Muscle layer of duodenum (tissue), 2 donors: Measurements from ENCODE around the gene ZNF783.

ENCODE experiments used
- H3K27ac ChIP-seq: one replicate; pipeline ENCODE4 v1.7.0; 2013; ENCODE audit warnings: mild to moderate bottlenecking, low read length
- H3K27me3 ChIP-seq: one replicate; pipeline ENCODE4 v1.7.0; 2013; ENCODE audit warnings: low read depth, mild to moderate bottlenecking, control low read depth, low read length
- H3K36me3 ChIP-seq, 2 donors: one replicate each; pipeline ENCODE4 v1.7.0; 2013; ENCODE audit warnings: low read length in 2 of 2, control low read depth in 1 of 2, mild to moderate bottlenecking in 1 of 2; ENCODE audit not compliant: insufficient read depth in 2 of 2, control insufficient read depth in 1 of 2
- H3K4me1 ChIP-seq, 2 donors: one replicate each; pipeline ENCODE4 v1.7.0; 2013; ENCODE audit warnings: low read length in 2 of 2, mild to moderate bottlenecking in 2 of 2, control low read depth in 1 of 2, moderate library complexity in 1 of 2; ENCODE audit not compliant: insufficient read depth in 2 of 2, control insufficient read depth in 1 of 2
- H3K4me3 ChIP-seq, 2 donors: one replicate each; pipeline ENCODE4 v1.7.0; 2013; ENCODE audit warnings: low read length in 2 of 2, low read depth in 1 of 2, mild to moderate bottlenecking in 1 of 2
- H3K9me3 ChIP-seq, 2 donors: one replicate each; pipeline ENCODE4 v1.7.0; 2013; ENCODE audit warnings: low read length in 2 of 2, control low read depth in 1 of 2, mild to moderate bottlenecking in 1 of 2; ENCODE audit not compliant: control insufficient read depth in 1 of 2
- donor health status: healthy.

The ZNF783 gene

DNA sequence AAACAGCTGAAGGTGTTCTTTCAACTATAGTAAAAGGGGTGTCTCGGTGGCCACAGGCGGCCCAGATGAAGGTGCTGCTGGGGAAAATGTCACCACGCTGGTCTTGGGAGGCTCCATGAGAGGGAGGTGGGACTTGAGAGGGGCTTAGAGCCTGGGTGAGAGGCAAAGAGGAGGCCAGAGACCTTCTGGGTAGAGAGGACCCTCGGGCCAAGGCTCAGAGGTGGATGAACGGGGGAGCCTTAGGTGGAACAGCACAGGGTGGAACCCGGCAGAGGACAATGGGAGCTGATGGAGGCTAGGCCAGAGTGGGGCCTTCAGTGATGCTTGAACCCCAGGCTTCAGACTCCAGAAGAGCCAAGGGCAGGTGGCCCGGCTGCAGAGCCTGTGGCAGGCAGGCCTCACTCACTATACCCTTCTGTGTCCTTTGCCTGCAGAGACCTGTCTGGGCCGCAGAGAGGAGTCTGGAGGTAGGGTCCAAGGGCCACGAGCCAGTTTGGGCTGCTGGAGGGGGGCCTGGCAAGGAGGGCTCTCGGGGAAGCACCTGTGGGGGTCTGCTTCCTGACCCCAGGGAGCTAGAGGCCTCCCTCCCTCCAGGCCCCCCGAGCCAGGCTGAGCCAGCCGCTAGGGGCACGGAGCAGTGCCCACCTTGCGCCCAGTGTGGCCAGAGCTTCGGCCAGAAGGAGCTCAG lies 32.1 kb downstream of the ZNF783 start:
- Histone ChIP-seq H3K27me3 (no peaks in the 10 kb centered on the region), H3K4me3 (no peak overlapping the region), H3K36me3 (peaks cover 0 to 46% of the 10 kb centered on the region in 2 donors), H3K4me1 (no peaks in the 10 kb centered on the region), H3K27ac (no peak overlapping the region), H3K9me3 (no peaks in the 10 kb centered on the region)

DNA sequence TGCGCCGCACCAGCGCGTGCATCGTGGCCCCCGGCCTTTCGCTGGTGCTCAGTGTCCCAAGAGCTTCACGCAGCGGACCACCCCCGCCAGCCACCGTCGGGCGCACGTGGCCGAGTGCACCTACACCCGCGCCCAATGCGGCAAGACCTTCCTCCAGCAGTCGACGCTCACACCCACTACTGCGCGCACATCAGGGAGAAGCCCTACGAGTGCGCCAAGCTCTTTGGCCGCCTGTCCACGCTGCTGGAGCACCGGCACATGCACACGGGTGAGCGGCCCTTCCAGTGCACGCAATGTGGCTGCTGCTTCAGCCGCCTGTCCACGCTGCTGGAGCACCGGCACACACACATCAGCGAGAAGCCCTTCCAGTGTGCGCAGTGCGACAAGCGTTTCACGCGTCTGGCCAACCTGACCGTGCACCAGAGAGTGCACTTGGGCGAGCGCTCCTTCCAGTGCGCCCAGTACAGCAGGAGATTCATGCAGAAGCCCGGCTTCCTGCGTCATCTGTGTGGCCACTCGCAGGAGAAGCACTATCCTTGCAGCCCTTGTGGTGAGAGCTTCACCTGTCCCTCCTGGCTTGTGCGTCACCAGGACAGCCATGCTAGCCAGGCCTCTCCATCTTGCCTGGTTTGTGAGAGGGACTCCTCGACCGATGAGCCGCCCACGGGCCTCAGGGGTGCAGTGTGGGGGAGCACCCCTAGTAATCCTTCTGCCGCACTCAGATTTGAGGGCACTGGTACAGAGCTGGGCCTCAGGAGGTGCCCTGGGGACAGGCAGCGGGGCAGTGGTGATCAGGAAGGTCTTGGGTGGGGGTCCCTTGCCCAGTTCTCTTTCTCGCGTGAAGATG lies 32.9 kb downstream of the ZNF783 start:
- Histone ChIP-seq H3K27ac (no peak overlapping the region), H3K36me3 (peaks cover 0 to 39% of the 10 kb centered on the region in 2 donors), H3K27me3 (no peaks in the 10 kb centered on the region), H3K4me1 (no peaks in the 10 kb centered on the region), H3K4me3 (no peak overlapping the region), H3K9me3 (no peaks in the 10 kb centered on the region)

DNA sequence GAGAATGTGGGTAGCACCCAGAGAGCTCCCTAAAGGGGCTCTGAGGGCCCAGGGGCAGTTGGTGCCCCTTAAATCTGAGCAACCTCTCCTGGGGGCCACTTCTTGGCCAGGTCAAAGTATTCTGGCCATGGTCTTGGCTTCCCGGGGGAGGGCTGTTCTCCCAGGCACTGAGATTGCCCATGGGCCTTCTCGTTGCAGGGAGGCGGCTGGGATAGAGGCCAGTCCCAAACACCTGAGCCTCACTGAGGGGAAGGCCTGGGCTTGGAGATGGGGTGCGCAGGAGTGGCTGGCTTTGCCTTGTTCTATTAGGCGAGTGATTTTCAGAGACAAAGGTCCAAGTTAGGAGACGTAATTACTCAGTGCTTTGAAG lies 33.5 kb downstream of the ZNF783 start:
- H3K36me3 ChIP-seq = peaks cover 0 to 35% of the 10 kb centered on the region in 2 donors
- H3K27me3 ChIP-seq = no peaks in the 10 kb centered on the region
- no peaks in the 10 kb centered on the region for H3K4me1 ChIP-seq
- no peak overlapping the region for H3K27ac ChIP-seq
- no peaks in the 10 kb centered on the region for H3K9me3 ChIP-seq
- no peak overlapping the region for H3K4me3 ChIP-seq

DNA sequence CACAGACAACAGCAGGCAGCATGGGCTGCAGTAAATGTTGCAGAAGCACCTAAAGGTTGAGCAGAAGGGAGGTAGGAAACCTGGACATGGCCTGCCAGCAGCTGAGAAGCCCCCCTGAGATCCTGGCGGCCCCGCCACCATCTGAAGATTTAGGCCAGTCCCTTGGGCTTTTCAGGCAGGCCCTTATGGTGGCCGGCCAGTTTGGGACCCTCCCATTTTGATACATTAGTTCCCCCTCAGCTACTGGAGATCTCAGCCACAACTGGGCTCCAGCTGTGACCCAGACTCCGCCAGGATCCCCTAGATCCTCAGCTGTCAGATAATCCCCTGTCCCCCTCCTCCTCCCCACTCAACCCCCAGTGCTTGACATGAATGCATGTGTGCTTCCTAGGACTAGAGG lies 34.4 kb downstream of the ZNF783 start:
- no peak overlapping the region for H3K27ac ChIP-seq
- H3K4me1 ChIP-seq = no peaks in the 10 kb centered on the region
- no peaks in the 10 kb centered on the region for H3K27me3 ChIP-seq
- H3K4me3 ChIP-seq = no peak overlapping the region
- peaks cover 0 to 35% of the 10 kb centered on the region in 2 donors for H3K36me3 ChIP-seq
- H3K9me3 ChIP-seq = no peaks in the 10 kb centered on the region

DNA sequence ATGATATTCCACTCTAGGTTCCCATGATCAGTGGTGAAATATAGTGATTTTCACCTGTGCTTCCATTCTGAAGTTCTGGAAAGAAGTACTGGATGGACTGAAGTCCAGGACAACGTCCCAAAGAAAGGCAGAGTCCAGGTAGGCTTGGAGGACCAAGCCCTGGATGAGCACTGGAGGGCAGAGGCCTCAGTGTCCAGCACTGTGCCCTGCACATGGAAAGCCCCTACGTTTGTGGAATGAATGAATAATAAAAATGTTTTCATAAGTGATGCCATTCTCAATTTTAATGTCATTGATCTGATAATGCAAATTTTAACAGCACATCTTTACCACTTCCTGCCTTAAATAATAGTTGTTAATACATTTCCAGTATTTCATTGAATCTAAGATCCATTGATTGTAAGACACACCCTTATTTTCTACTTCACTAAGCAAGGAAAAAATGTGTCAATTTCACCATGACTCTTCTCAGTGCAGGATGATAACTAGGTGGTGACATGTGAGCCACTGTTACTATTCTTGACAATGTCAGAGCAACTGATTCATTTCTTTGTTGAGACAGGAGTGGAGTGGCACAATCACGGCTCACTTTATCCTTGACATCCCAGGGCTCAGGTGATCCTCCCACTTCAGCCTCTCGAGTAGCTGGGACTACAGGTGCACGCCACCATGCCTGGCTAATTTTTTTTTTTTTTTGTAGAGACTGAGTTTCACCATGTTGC lies 35.2 kb downstream of the ZNF783 start:
- Histone ChIP-seq H3K27me3 (no peaks in the 10 kb centered on the region), H3K36me3 (peaks cover 0 to 31% of the 10 kb centered on the region in 2 donors), H3K9me3 (no peaks in the 10 kb centered on the region), H3K27ac (no peak overlapping the region), H3K4me1 (no peaks in the 10 kb centered on the region), H3K4me3 (no peak overlapping the region)

DNA sequence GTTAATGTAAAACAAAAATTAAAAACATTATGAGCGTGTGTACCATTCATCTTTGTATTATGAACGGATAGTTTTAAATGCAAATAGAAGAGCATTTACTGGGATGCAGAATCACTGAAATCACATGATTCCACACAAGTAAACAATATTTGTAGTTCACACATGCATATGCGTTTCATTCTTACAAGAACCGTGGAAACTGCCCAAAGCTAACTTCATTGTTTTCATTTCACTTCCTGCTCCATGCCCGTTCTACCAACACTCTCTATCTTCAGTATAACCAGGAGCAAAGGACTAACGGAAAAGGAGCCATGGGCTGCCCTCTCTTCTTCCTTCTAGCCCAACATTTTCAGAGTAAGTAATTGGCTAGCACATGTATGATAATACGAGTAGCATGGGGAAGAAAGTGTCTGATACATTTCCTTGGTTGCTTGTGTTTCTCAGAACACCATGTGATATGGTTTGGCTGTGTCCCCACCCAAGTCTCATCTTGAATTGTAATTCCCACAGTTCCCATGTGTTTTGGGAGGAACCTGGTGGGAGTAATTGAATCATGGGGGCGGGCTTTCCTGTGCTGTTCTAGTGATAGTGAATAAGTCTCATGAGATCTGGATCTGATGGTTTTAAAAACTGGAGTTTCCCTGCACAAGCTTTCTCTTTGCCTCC lies 38.8 kb downstream of the ZNF783 start:
- no peaks in the 10 kb centered on the region for H3K4me1 ChIP-seq
- H3K27ac ChIP-seq = no peak overlapping the region
- no peaks in the 10 kb centered on the region for H3K27me3 ChIP-seq
- no peaks in the 10 kb centered on the region for H3K9me3 ChIP-seq
- no peaks in the 10 kb centered on the region for H3K36me3 ChIP-seq
- no peak overlapping the region for H3K4me3 ChIP-seq

DNA sequence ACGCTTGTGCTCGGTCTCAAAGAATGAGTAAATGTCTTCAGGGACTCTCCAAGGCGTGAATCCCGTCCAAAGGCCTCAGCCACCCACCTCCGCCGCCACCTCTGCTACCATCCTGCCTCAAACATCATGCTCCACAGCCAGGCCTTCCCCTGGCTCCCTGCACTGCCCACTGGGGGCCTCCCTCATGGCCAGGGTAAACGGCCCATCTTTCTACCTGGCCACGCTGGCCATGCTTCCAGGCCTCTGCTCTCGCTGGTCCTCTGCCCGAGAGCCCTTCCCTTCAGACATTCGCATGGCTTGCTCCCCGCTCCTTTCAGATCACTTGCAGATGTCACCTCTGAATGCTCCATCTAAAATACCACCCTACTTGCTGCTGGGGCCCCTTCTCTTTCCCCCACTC lies 40.2 kb downstream of the ZNF783 start:
- H3K27me3 ChIP-seq = no peaks in the 10 kb centered on the region
- no peaks in the 10 kb centered on the region for H3K4me1 ChIP-seq
- H3K9me3 ChIP-seq = no peaks in the 10 kb centered on the region
- no peak overlapping the region for H3K27ac ChIP-seq
- no peaks in the 10 kb centered on the region for H3K36me3 ChIP-seq
- no peak overlapping the region for H3K4me3 ChIP-seq

DNA sequence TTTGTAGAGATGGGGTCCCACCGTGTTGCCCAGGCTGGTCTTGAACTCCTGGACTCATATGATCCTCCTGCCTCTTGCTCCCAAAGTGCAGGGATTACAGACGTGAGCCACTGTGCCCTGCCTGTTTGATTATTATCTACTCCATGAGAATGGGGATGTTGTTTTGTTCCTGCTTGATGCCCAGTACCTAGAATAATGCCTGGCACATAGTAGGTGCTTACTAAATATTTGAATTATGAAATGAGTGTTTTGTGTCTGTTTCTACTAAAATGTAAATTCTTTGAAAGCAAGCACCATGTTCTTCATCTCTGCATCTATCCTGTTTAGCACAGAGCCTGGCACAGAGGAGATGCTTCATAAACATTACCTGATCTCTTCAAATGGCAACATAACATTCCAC lies 40.9 kb downstream of the ZNF783 start:
- H3K4me1 ChIP-seq = no peaks in the 10 kb centered on the region
- no peaks in the 10 kb centered on the region for H3K9me3 ChIP-seq
- H3K4me3 ChIP-seq = no peak overlapping the region
- no peaks in the 10 kb centered on the region for H3K36me3 ChIP-seq
- H3K27ac ChIP-seq = no peak overlapping the region
- H3K27me3 ChIP-seq = no peaks in the 10 kb centered on the region

DNA sequence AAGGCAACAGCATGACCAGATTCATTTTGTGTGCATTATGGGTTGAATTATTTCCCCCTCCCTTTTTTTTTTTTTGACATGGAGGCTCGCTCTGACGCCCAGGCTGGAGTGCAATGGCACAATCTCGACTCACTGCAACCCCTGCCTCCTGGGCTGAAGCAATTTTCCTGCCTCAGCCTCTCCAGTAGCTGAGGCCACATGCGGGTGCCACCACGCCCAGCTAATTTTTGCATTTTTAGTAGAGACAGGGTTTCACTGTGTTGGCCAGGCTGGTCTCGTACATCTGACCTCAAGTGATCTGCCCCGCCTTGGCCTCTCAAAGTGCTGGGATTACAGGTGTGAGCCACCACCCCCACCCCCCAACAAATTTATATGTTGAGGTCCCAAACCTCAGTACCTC lies 42.0 kb downstream of the ZNF783 start:
- H3K27ac ChIP-seq = no peak overlapping the region
- no peaks in the 10 kb centered on the region for H3K4me1 ChIP-seq
- no peaks in the 10 kb centered on the region for H3K27me3 ChIP-seq
- H3K4me3 ChIP-seq = no peak overlapping the region
- H3K9me3 ChIP-seq = no peaks in the 10 kb centered on the region
- H3K36me3 ChIP-seq = no peaks in the 10 kb centered on the region

DNA sequence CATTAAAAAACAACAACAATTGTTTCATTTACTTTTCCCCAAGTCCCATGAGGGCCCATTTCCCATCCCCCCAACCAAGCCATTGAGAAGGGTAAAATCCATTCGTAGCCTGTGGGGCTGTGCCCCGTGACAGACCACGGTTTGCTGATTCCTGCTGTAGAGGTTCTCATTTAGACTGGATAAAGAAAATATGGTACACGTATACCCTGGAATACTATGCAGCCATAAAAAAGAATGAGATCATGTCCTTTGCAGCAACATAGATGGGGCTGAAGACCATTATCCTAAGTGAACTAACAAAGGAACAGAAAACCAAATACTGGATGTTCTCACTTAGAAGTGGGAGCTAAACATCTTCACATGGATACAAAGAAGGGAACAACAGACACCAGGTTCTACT lies 44.9 kb downstream of the ZNF783 start:
- Histone ChIP-seq H3K27me3 (no peaks in the 10 kb centered on the region), H3K4me1 (no peaks in the 10 kb centered on the region), H3K9me3 (no peaks in the 10 kb centered on the region)

More for the DNA sequence above, 44.9 kb downstream of the ZNF783 start:
- H3K27ac ChIP-seq = no peak overlapping the region
- H3K36me3 ChIP-seq = no peaks in the 10 kb centered on the region
- H3K4me3 ChIP-seq = no peak overlapping the region
